WTC11 (cell line): Measurements from ENCODE around the gene WWOX. TPM values are rescaled to one million over a fixed set of nuclear protein-coding genes. Genes with fewer than 3 reads are reported as not detected.

Source experiments
- ATAC-seq: fragments of 200-7000 bp; cut with Tn5 transposase; 2 replicates; pipeline ENCODE4 v1.10.0; 2021; ENCODE audit warnings: mild to moderate bottlenecking, moderate library complexity
- CTCF ChIA-PET: fragments of 300-600 bp; sonication (Branson Sonifier 250); formaldehyde crosslinking; loops from one replicate; lab custom pipeline; 2021; ENCODE audit warnings: antibody characterized with exemption; lab: Charles Lee
- POLR2A ChIA-PET: fragments of 350-600 bp; sonication (Branson Sonifier 250); formaldehyde crosslinking; loops from one replicate; lab custom pipeline; 2021; ENCODE audit warnings: antibody characterized with exemption; lab: Charles Lee
- DNase-seq: peaks from one replicate; pipeline ENCODE4 v3.0.0; 2021; ENCODE audit warnings: low spot score
- H3K27ac Mint-ChIP-seq: 2 replicates; pipeline ENCODE4 v1.8.0; 2021; ENCODE audit warnings: mixed read lengths
- H3K27me3 Mint-ChIP-seq: 2 replicates; pipeline ENCODE4 v1.8.0; 2021; ENCODE audit warnings: low read depth, mild to moderate bottlenecking, moderate library complexity, mixed read lengths
- H3K36me3 Mint-ChIP-seq: 2 replicates; pipeline ENCODE4 v1.8.0; 2021; ENCODE audit warnings: mixed read lengths
- H3K4me1 Mint-ChIP-seq: 2 replicates; pipeline ENCODE4 v1.8.0; 2022; ENCODE audit warnings: mixed read lengths
- H3K4me3 Mint-ChIP-seq: 2 replicates; pipeline ENCODE4 v1.8.0; 2021; ENCODE audit warnings: mild to moderate bottlenecking, moderate library complexity, mixed read lengths
- H3K9me3 Mint-ChIP-seq: 2 replicates; pipeline ENCODE4 v1.8.0; 2021; ENCODE audit warnings: mixed read lengths
- EMX1 ChIP-seq: fragments of 250-450 bp; sonication (Bioruptor Pico); IDR thresholded peaks from 2 replicates; pipeline ENCODE4 v1.8.0; 2021; ENCODE audit warnings: mild to moderate bottlenecking
- NR1H2 ChIP-seq: sonication (generic); formaldehyde crosslinking; IDR thresholded peaks from 2 replicates; pipeline ENCODE4 v1.9.0; 2021; ENCODE audit warnings: mild to moderate bottlenecking, moderate library complexity, missing genetic modification reagents
- SOX15 ChIP-seq: fragments of 250-450 bp; sonication (Bioruptor Pico); IDR thresholded peaks from 2 replicates; pipeline ENCODE4 v1.9.0; 2021; ENCODE audit warnings: mild to moderate bottlenecking
- ZNF138 ChIP-seq: sonication (generic); formaldehyde crosslinking; conservative IDR thresholded peaks from 2 replicates; pipeline ENCODE4 v1.8.1; 2022; ENCODE audit warnings: mild to moderate bottlenecking, moderate library complexity, missing genetic modification reagents
- ZNF263 ChIP-seq: sonication (generic); formaldehyde crosslinking; IDR thresholded peaks from 2 replicates; pipeline ENCODE4 v1.8.1; 2022; ENCODE audit warnings: low read depth, mild to moderate bottlenecking, moderate library complexity, missing genetic modification reagents
- ZNF317 ChIP-seq: sonication (generic); formaldehyde crosslinking; IDR thresholded peaks from 2 replicates; pipeline ENCODE4 v1.8.1; 2023; ENCODE audit warnings: low read depth, mild to moderate bottlenecking, moderate library complexity, missing genetic modification reagents, borderline replicate concordance
- ZNF416 ChIP-seq: fragments of 250-450 bp; sonication (Bioruptor Pico); IDR thresholded peaks from 2 replicates; pipeline ENCODE4 v1.9.0; 2021; ENCODE audit warnings: mild to moderate bottlenecking, inconsistent platforms
- total RNA-seq: library from RNA; stranded (reverse); gene quantifications from 3 replicates; pipeline ENCODE4 v1.2.3, GENCODE V29; 2021
- TF ChIP-seq, protein P1 (sequence below): sonication (generic); formaldehyde crosslinking; IDR thresholded peaks from 2 replicates; pipeline ENCODE4 v1.8.1; 2023; ENCODE audit warnings: mild to moderate bottlenecking, missing genetic modification reagents
- TF ChIP-seq, protein P2 (sequence below): sonication (generic); formaldehyde crosslinking; IDR thresholded peaks from 2 replicates; pipeline ENCODE4 v1.8.1; 2022; ENCODE audit warnings: missing genetic modification reagents, borderline replicate concordance
- TF ChIP-seq, protein P3 (sequence below): sonication (generic); formaldehyde crosslinking; IDR thresholded peaks from 2 replicates; pipeline ENCODE4 v1.8.0; 2022; ENCODE audit warnings: mild to moderate bottlenecking, missing genetic modification reagents
- TF ChIP-seq, protein P4 (sequence below): fragments of 250-450 bp; sonication (Bioruptor Pico); IDR thresholded peaks from 2 replicates; pipeline ENCODE4 v1.9.0; 2021; ENCODE audit warnings: mild to moderate bottlenecking
- TF ChIP-seq, protein P5 (sequence below): fragments of 250-450 bp; sonication (Bioruptor Pico); conservative IDR thresholded peaks from 2 replicates; pipeline ENCODE4 v1.9.0; 2021; ENCODE audit warnings: mild to moderate bottlenecking
- TF ChIP-seq, protein P6 (sequence below): sonication (generic); formaldehyde crosslinking; conservative IDR thresholded peaks from 2 replicates; pipeline ENCODE4 v1.8.1; 2023; ENCODE audit warnings: mild to moderate bottlenecking, low read depth, missing genetic modification reagents, moderate library complexity
- TF ChIP-seq, protein P7 (sequence below): sonication (generic); formaldehyde crosslinking; IDR thresholded peaks from 2 replicates; pipeline ENCODE4 v1.8.1; 2023; ENCODE audit warnings: mild to moderate bottlenecking, missing genetic modification reagents, moderate library complexity
- TF ChIP-seq, protein P8 (sequence below): sonication (generic); formaldehyde crosslinking; IDR thresholded peaks from 2 replicates; pipeline ENCODE4 v1.8.1; 2022; ENCODE audit warnings: low read depth, mild to moderate bottlenecking, moderate library complexity, missing genetic modification reagents, borderline replicate concordance
- TF ChIP-seq, protein P9 (sequence below): sonication (generic); formaldehyde crosslinking; IDR thresholded peaks from 2 replicates; pipeline ENCODE4 v1.8.1; 2022; ENCODE audit warnings: mild to moderate bottlenecking, missing genetic modification reagents, moderate library complexity, borderline replicate concordance
- TF ChIP-seq, protein P10 (sequence below): sonication (generic); formaldehyde crosslinking; IDR thresholded peaks from 2 replicates; pipeline ENCODE4 v1.8.0; 2023; ENCODE audit warnings: missing genetic modification reagents, mild to moderate bottlenecking, borderline replicate concordance

WWOX gene
- total RNA-seq, 1 experiment from 2014 or later: 15.7 TPM

DNA sequence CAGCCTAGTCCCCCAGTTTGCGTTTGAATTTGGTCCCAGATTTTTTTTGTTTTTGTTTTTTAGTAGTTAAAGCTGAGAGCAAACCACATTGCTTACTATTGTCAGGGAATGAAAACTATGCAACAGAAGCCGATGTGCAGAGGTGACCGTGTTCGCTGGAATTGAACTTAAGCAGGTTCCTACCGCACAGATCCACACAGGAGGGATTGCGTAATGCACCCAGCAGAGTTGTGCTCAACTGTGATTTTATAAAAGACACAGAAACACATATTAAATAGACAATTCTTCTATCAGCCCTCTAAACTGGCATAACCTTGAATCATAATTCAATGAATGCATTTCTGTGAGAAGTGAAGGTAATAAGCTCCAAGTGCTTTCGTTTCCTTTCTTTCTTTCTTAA, 443.0 kb downstream of the WWOX start:
- H3K9me3 Mint-ChIP-seq: no peaks in the 10 kb centered on the region
- TF ChIP-seq, protein P1, sequence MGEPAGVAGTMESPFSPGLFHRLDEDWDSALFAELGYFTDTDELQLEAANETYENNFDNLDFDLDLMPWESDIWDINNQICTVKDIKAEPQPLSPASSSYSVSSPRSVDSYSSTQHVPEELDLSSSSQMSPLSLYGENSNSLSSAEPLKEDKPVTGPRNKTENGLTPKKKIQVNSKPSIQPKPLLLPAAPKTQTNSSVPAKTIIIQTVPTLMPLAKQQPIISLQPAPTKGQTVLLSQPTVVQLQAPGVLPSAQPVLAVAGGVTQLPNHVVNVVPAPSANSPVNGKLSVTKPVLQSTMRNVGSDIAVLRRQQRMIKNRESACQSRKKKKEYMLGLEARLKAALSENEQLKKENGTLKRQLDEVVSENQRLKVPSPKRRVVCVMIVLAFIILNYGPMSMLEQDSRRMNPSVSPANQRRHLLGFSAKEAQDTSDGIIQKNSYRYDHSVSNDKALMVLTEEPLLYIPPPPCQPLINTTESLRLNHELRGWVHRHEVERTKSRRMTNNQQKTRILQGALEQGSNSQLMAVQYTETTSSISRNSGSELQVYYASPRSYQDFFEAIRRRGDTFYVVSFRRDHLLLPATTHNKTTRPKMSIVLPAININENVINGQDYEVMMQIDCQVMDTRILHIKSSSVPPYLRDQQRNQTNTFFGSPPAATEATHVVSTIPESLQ: no peak
- TF ChIP-seq, protein P2, sequence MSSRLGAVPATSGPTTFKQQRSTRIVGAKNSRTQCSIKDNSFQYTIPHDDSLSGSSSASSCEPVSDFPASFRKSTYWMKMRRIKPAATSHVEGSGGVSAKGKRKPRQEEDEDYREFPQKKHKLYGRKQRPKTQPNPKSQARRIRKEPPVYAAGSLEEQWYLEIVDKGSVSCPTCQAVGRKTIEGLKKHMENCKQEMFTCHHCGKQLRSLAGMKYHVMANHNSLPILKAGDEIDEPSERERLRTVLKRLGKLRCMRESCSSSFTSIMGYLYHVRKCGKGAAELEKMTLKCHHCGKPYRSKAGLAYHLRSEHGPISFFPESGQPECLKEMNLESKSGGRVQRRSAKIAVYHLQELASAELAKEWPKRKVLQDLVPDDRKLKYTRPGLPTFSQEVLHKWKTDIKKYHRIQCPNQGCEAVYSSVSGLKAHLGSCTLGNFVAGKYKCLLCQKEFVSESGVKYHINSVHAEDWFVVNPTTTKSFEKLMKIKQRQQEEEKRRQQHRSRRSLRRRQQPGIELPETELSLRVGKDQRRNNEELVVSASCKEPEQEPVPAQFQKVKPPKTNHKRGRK (CRISPR knock-in tag): no peak
- no peak for TF ChIP-seq ZNF138 (CRISPR knock-in tag)
- TF ChIP-seq NR1H2 (CRISPR knock-in tag): no peak
- TF ChIP-seq, protein P3, sequence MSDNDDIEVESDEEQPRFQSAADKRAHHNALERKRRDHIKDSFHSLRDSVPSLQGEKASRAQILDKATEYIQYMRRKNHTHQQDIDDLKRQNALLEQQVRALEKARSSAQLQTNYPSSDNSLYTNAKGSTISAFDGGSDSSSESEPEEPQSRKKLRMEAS (CRISPR knock-in tag): no peak
- no peak for TF ChIP-seq ZNF263 (CRISPR knock-in tag)

DNA sequence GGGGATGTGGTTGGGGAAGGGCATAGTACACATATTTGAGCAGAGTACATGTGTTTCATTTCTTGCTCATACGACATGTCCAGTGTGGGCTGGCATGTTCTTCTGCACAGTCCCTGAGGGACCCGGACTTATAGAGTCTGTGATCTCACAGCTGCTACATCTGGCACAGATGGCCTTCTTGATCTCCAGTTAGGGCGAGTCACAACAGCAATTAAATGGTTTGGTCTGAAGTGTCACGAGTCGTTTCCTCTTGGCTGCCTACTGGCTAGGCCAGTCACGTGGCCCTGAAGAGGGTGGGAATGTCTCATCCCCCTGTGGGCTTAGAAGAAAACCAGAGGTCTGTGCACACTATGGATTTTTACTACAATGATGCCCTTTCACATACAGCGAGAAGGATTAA, 443.6 kb downstream of the WWOX start:
- Mint-ChIP-seq H3K27ac (no peak overlapping the region), H3K4me1 (no peaks in the 10 kb centered on the region), H3K4me3 (no peak overlapping the region), H3K36me3 (no peaks in the 10 kb centered on the region), H3K9me3 (no peaks in the 10 kb centered on the region), H3K27me3 (no peaks in the 10 kb centered on the region)
- ChIA-PET POLR2A (no interaction called here), CTCF (no interaction called here)
- ATAC-seq (no peak), DNase-seq (no peak)
- TF ChIP-seq ZNF317: no peak
- TF ChIP-seq, protein P4, sequence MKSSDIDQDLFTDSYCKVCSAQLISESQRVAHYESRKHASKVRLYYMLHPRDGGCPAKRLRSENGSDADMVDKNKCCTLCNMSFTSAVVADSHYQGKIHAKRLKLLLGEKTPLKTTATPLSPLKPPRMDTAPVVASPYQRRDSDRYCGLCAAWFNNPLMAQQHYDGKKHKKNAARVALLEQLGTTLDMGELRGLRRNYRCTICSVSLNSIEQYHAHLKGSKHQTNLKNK (CRISPR knock-in tag): no peak
- TF ChIP-seq, protein P5, sequence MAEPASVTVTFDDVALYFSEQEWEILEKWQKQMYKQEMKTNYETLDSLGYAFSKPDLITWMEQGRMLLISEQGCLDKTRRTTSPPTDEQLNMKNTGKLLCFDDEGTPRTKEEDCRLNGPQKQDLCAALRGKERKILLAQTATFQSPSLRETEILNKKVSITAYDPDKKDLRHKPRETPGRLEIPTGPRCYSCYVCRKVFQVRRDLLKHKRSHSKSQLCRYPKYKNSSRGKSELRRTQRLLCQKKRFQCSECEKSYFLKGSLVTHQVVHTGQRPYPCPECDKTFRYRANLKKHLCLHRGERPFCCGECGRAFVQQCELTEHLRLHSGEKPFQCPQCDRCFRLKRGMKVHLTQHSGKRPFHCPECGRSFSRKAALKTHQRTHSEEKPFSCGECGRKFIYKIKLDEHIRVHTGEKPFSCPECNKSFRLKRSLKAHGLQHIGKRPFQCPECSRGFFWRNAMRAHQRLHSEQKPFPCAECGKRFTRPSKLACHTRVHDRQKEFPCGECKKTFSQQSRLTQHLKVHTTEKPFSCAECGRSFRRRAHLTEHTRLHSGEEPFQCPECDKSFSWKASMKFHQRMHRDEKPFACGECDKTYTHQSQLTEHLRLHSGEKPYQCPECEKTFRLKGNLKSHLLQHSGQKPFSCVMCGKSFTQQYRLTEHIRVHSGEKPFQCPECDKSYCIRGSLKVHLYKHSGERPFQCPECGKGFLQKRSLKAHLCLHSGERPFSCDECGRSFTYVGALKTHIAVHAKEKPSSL (CRISPR knock-in tag): no peak
- TF ChIP-seq, protein P6, sequence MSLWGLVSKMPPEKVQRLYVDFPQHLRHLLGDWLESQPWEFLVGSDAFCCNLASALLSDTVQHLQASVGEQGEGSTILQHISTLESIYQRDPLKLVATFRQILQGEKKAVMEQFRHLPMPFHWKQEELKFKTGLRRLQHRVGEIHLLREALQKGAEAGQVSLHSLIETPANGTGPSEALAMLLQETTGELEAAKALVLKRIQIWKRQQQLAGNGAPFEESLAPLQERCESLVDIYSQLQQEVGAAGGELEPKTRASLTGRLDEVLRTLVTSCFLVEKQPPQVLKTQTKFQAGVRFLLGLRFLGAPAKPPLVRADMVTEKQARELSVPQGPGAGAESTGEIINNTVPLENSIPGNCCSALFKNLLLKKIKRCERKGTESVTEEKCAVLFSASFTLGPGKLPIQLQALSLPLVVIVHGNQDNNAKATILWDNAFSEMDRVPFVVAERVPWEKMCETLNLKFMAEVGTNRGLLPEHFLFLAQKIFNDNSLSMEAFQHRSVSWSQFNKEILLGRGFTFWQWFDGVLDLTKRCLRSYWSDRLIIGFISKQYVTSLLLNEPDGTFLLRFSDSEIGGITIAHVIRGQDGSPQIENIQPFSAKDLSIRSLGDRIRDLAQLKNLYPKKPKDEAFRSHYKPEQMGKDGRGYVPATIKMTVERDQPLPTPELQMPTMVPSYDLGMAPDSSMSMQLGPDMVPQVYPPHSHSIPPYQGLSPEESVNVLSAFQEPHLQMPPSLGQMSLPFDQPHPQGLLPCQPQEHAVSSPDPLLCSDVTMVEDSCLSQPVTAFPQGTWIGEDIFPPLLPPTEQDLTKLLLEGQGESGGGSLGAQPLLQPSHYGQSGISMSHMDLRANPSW (CRISPR knock-in tag): no peak
- no peak for TF ChIP-seq ZNF416 (CRISPR knock-in tag)
- TF ChIP-seq EMX1: no peak
- TF ChIP-seq, protein P7, sequence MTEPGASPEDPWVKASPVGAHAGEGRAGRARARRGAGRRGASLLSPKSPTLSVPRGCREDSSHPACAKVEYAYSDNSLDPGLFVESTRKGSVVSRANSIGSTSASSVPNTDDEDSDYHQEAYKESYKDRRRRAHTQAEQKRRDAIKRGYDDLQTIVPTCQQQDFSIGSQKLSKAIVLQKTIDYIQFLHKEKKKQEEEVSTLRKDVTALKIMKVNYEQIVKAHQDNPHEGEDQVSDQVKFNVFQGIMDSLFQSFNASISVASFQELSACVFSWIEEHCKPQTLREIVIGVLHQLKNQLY: no peak
- no peak for TF ChIP-seq SOX15 (CRISPR knock-in tag)
- TF ChIP-seq, protein P8, sequence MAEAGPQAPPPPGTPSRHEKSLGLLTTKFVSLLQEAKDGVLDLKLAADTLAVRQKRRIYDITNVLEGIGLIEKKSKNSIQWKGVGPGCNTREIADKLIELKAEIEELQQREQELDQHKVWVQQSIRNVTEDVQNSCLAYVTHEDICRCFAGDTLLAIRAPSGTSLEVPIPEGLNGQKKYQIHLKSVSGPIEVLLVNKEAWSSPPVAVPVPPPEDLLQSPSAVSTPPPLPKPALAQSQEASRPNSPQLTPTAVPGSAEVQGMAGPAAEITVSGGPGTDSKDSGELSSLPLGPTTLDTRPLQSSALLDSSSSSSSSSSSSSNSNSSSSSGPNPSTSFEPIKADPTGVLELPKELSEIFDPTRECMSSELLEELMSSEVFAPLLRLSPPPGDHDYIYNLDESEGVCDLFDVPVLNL (CRISPR knock-in tag): no peak
- TF ChIP-seq, protein P9, sequence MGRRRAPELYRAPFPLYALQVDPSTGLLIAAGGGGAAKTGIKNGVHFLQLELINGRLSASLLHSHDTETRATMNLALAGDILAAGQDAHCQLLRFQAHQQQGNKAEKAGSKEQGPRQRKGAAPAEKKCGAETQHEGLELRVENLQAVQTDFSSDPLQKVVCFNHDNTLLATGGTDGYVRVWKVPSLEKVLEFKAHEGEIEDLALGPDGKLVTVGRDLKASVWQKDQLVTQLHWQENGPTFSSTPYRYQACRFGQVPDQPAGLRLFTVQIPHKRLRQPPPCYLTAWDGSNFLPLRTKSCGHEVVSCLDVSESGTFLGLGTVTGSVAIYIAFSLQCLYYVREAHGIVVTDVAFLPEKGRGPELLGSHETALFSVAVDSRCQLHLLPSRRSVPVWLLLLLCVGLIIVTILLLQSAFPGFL (CRISPR knock-in tag): no peak
- TF ChIP-seq, protein P10, sequence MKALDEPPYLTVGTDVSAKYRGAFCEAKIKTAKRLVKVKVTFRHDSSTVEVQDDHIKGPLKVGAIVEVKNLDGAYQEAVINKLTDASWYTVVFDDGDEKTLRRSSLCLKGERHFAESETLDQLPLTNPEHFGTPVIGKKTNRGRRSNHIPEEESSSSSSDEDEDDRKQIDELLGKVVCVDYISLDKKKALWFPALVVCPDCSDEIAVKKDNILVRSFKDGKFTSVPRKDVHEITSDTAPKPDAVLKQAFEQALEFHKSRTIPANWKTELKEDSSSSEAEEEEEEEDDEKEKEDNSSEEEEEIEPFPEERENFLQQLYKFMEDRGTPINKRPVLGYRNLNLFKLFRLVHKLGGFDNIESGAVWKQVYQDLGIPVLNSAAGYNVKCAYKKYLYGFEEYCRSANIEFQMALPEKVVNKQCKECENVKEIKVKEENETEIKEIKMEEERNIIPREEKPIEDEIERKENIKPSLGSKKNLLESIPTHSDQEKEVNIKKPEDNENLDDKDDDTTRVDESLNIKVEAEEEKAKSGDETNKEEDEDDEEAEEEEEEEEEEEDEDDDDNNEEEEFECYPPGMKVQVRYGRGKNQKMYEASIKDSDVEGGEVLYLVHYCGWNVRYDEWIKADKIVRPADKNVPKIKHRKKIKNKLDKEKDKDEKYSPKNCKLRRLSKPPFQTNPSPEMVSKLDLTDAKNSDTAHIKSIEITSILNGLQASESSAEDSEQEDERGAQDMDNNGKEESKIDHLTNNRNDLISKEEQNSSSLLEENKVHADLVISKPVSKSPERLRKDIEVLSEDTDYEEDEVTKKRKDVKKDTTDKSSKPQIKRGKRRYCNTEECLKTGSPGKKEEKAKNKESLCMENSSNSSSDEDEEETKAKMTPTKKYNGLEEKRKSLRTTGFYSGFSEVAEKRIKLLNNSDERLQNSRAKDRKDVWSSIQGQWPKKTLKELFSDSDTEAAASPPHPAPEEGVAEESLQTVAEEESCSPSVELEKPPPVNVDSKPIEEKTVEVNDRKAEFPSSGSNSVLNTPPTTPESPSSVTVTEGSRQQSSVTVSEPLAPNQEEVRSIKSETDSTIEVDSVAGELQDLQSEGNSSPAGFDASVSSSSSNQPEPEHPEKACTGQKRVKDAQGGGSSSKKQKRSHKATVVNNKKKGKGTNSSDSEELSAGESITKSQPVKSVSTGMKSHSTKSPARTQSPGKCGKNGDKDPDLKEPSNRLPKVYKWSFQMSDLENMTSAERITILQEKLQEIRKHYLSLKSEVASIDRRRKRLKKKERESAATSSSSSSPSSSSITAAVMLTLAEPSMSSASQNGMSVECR (CRISPR knock-in tag): no peak

More for the DNA sequence above, 443.0 kb downstream of the WWOX start:
- Mint-ChIP-seq H3K4me1 (no peaks in the 10 kb centered on the region), H3K27me3 (no peaks in the 10 kb centered on the region), H3K36me3 (no peaks in the 10 kb centered on the region), H3K4me3 (no peak overlapping the region), H3K27ac (no peak overlapping the region)
- ChIA-PET CTCF (no interaction called here), POLR2A (no interaction called here)
- no peak for ATAC-seq
- no peak for DNase-seq
